GM20000 (cell line): Measurements from ENCODE around the gene STK40.

Experiments used
- DNase-seq: peaks from one replicate; pipeline ENCODE4 v3.0.0; 2012; ENCODE audit warnings: low spot score
- CTCF ChIP-seq: IDR thresholded peaks from 2 replicates; pipeline ENCODE4 v1.5.1; 2012; ENCODE audit warnings: mild to moderate bottlenecking, control low read depth; ENCODE audit errors: extremely low read depth, missing control alignments

The STK40 gene

GRCh38 chr1:36328713-36329112 lies 57.0 kb downstream of the STK40 start:
- DNase-seq: no peak
- no peak for TF ChIP-seq CTCF

- DNase-seq: no peak
- TF ChIP-seq CTCF: no peak
Measured at GRCh38 chr1:36328088-36328480, 57.6 kb downstream of the STK40 start.

GRCh38 chr1:36327421-36328087 lies 58.2 kb downstream of the STK40 start:
- DNase-seq: no peak
- no peak for TF ChIP-seq CTCF

- no peak for TF ChIP-seq CTCF
- no peak for DNase-seq
Measured at GRCh38 chr1:36326499-36326898, 59.2 kb downstream of the STK40 start.

GRCh38 chr1:36324353-36324703 lies 61.4 kb downstream of the STK40 start:
- no peak for TF ChIP-seq CTCF

GRCh38 chr1:36323636-36324352 lies 61.9 kb downstream of the STK40 start, which contains the start of gene EVA1B:
Gene EVA1B, minus strand, starts transcription at chr1:36323645. Its CDS starts 608 bp downstream, at chr1:36323037.
- no peak for TF ChIP-seq CTCF
- peak; percentile 80 for DNase-seq

More at GRCh38 chr1:36324353-36324703, 61.4 kb downstream of the STK40 start:
- no peak for DNase-seq
